Parathyroid adenoma (tissue), 2 donors: ENCODE measurements around the gene ZNF428.

Experiments
- H2AFZ ChIP-seq: fragments of 300-600 bp; sonication (generic); one replicate; pipeline ENCODE4 v1.7.0; 2017; ENCODE audit warnings: antibody characterized with exemption, mild to moderate bottlenecking
- H3K27ac ChIP-seq: fragments of 300-600 bp; sonication (generic); one replicate; pipeline ENCODE4 v1.7.0; 2017
- H3K27me3 ChIP-seq: fragments of 300-600 bp; sonication (generic); one replicate; pipeline ENCODE4 v1.7.0; 2017; ENCODE audit warnings: low read length; ENCODE audit not compliant: control insufficient read depth, insufficient read depth
- H3K36me3 ChIP-seq: fragments of 300-600 bp; sonication (generic); one replicate; pipeline ENCODE4 v1.7.0; 2017; ENCODE audit warnings: low read length; ENCODE audit not compliant: control insufficient read depth, insufficient read depth
- H3K4me1 ChIP-seq: fragments of 300-600 bp; sonication (generic); one replicate; pipeline ENCODE4 v1.7.0; 2017; ENCODE audit warnings: control low read depth
- H3K4me2 ChIP-seq: fragments of 300-600 bp; sonication (generic); one replicate; pipeline ENCODE4 v1.7.0; 2017; ENCODE audit warnings: low read length
- H3K4me3 ChIP-seq: fragments of 300-600 bp; sonication (generic); one replicate; pipeline ENCODE4 v1.7.0; 2017; ENCODE audit warnings: low read depth, low read length
- H3K79me2 ChIP-seq: fragments of 300-600 bp; sonication (generic); one replicate; pipeline ENCODE4 v1.7.0; 2017; ENCODE audit warnings: control low read depth
- H3K9ac ChIP-seq: fragments of 300-600 bp; sonication (generic); one replicate; pipeline ENCODE4 v1.7.0; 2017; ENCODE audit warnings: mild to moderate bottlenecking
- H3K9me3 ChIP-seq: fragments of 300-600 bp; sonication (generic); one replicate; pipeline ENCODE4 v1.7.0; 2017; ENCODE audit warnings: low read length; ENCODE audit not compliant: control insufficient read depth
- TF ChIP-seq, protein P1 (sequence below): fragments of 300-600 bp; sonication (generic); IDR thresholded peaks from one replicate; pipeline ENCODE4 v1.7.0; 2017; ENCODE audit warnings: antibody characterized with exemption, mild to moderate bottlenecking
- donor health status: primary hyperparathyroidism.

ZNF428 gene

DNA sequence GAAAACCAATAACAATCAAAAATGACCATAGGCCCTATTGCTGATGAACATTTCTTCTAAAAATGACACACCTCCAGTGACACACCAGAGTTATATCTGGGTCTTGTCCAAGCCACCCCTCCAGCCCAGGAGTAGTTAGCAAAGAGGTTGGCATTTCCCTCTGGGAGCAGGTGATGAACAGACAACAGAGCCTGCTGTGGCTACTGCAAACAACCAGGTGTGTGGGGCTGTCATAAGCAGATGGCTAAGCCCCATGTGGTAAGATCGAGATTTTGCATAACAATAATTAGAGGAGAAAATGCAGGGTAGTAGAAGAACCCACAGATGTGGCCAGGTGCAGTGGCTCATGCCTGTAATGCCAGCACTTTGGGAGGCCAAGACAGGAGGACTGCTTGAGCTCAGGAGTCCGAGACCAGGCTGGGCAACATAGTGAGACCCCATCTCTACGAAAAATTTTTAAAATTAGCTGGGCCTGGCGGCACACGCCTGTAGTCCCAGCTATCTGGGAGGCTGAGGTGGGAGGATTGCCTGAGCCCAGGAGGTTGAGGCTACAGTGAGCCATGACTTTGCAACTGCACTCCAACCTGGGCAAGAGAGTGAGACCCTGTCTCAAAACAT, 49.1 kb downstream of the ZNF428 start:
- Histone ChIP-seq H3K4me1 (no peaks in the 10 kb centered on the region), H3K36me3 (no peaks in the 10 kb centered on the region), H3K4me2 (no peak overlapping the region), H3K27me3 (no peaks in the 10 kb centered on the region), H2AFZ (no peak overlapping the region), H3K79me2 (peaks cover 41% of the 10 kb centered on the region), H3K9me3 (no peaks in the 10 kb centered on the region), H3K27ac (no peak overlapping the region), H3K9ac (no peak overlapping the region), H3K4me3 (no peak overlapping the region)
- TF ChIP-seq, protein P1, sequence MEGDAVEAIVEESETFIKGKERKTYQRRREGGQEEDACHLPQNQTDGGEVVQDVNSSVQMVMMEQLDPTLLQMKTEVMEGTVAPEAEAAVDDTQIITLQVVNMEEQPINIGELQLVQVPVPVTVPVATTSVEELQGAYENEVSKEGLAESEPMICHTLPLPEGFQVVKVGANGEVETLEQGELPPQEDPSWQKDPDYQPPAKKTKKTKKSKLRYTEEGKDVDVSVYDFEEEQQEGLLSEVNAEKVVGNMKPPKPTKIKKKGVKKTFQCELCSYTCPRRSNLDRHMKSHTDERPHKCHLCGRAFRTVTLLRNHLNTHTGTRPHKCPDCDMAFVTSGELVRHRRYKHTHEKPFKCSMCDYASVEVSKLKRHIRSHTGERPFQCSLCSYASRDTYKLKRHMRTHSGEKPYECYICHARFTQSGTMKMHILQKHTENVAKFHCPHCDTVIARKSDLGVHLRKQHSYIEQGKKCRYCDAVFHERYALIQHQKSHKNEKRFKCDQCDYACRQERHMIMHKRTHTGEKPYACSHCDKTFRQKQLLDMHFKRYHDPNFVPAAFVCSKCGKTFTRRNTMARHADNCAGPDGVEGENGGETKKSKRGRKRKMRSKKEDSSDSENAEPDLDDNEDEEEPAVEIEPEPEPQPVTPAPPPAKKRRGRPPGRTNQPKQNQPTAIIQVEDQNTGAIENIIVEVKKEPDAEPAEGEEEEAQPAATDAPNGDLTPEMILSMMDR: no peak

DNA sequence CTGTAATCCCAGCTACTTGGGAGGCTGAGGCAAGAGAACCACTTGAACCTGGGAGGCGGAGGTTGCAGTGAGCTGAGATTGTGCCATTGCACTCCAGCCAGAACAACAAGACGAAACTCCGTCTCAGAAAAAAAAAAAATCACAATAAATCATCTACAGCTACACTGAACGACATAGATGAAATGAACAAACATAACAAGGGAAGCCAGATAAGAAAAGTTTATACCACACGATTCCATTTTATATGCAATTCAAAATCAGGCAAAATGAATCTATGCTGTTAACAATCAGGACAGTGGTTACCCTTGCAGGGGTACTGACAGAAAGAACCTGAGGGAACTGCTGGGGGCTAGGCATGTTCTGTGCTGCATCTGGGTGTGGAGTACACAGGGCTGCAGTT, 49.8 kb downstream of the ZNF428 start:
- no peak overlapping the region for H2AFZ ChIP-seq
- H3K27me3 ChIP-seq: no peaks in the 10 kb centered on the region
- H3K4me3 ChIP-seq: no peak overlapping the region
- peaks cover 48% of the 10 kb centered on the region for H3K79me2 ChIP-seq
- H3K4me1 ChIP-seq: no peaks in the 10 kb centered on the region
- no peak overlapping the region for H3K27ac ChIP-seq
- H3K36me3 ChIP-seq: no peaks in the 10 kb centered on the region
- no peaks in the 10 kb centered on the region for H3K9me3 ChIP-seq
- H3K9ac ChIP-seq: no peak overlapping the region
- TF ChIP-seq, protein P1: no peak
- no peak overlapping the region for H3K4me2 ChIP-seq

GRCh38 chr19:43564800-43565199, 54.6 kb downstream of the ZNF428 start:
- Histone ChIP-seq H3K27ac (no peak overlapping the region), H2AFZ (no peak overlapping the region), H3K36me3 (no peaks in the 10 kb centered on the region), H3K4me3 (no peak overlapping the region), H3K9me3 (no peaks in the 10 kb centered on the region), H3K79me2 (peaks cover 49% of the 10 kb centered on the region), H3K4me2 (no peak overlapping the region), H3K27me3 (no peaks in the 10 kb centered on the region), H3K9ac (no peak overlapping the region), H3K4me1 (no peaks in the 10 kb centered on the region)
- TF ChIP-seq, protein P1: no peak

GRCh38 chr19:43563816-43564457, 55.5 kb downstream of the ZNF428 start:
- Histone ChIP-seq H3K27ac (no peak overlapping the region), H3K9me3 (no peaks in the 10 kb centered on the region), H3K4me1 (no peaks in the 10 kb centered on the region), H3K36me3 (no peaks in the 10 kb centered on the region), H3K9ac (no peak overlapping the region), H3K27me3 (no peaks in the 10 kb centered on the region), H3K79me2 (peaks cover 44% of the 10 kb centered on the region), H3K4me2 (no peak overlapping the region), H3K4me3 (no peak overlapping the region), H2AFZ (no peak overlapping the region)
- TF ChIP-seq, protein P1: no peak
